GM21717 (cell line): ENCODE data around the gene CAGE1.
"Not testable (repeated sequence)": the region's sequence is repeated elsewhere in the genome, so short reads cannot be mapped to it uniquely, and the experiment has no call there.

ENCODE experiments used
- ATAC-seq: cut with Tn5 transposase; IDR thresholded peaks from one replicate; pipeline ENCODE4 v1.9.1; 2021; ENCODE audit warnings: mild to moderate bottlenecking, moderate library complexity; ENCODE audit not compliant: unreplicated experiment

CAGE1 gene

DNA sequence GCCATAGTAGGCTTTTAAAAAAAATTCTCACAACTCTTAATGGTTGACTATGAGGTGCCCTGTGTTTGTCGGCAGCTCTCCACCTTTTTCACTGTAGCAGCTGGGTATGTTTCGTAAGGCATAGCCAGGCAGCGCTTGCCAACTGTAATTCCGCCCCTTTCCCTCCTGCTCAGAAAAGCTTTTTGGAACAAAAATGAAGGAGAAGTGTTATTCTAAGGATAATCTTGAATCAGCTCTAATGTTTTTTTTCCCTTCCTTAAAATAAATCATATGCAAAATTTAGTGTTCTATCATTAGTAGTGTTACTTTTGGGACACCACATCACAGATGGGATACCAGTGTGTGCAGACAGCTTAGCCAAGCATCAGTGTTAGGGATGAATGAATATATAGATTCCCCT, 21.3 kb upstream of the CAGE1 start:
- no peak for ATAC-seq

GRCh38 chr6:7409740-7410139, 20.2 kb upstream of the CAGE1 start:
- ATAC-seq = no peak

- no peak for ATAC-seq
These were observed 17.2 kb upstream of the CAGE1 start for GRCh38 chr6:7406743-7407142.

GRCh38 chr6:7404546-7404945, 15.0 kb upstream of the CAGE1 start:
- no peak for ATAC-seq

DNA sequence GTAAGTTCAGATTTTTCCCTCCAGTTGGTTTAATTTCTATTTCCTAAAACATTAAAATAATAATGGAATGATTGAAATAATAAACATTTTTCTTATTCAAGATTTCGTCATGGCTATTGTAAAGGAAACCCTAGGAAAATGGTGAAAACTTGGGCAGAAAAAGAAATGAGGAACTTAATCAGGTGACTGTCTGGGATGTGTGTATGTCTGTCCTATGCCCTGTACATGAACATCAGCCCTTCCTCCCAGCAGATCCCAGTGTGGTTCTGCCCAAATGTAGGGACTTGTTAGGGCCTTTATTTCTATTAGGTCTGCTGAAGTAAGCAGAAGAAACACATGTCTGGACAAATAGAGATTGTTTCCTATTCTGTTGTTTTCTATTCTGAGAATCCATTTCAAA, 13.2 kb upstream of the CAGE1 start:
- ATAC-seq = no peak

- no peak for ATAC-seq
These were observed 11.5 kb upstream of the CAGE1 start for GRCh38 chr6:7401075-7401474.

DNA sequence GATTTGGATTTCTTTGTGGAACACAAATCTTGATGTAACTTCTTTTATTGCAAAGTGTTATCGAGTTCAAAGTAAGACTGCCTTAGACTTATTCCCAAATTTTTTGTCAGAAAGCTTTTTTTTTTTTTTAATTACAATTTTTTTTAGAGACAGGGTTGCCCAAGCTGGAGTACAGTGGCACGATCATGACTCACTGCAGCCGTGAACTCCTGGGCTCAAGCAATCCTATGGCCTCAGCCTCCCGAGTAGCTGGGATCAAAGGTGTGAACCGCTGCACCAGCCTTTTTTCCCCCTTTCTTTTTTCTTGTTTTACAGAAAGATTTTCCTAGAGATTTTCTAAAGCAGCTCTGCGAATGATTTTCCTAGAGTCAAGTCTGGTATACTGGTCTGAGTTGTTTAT, 2.9 kb upstream of the CAGE1 start:
- no peak for ATAC-seq

DNA sequence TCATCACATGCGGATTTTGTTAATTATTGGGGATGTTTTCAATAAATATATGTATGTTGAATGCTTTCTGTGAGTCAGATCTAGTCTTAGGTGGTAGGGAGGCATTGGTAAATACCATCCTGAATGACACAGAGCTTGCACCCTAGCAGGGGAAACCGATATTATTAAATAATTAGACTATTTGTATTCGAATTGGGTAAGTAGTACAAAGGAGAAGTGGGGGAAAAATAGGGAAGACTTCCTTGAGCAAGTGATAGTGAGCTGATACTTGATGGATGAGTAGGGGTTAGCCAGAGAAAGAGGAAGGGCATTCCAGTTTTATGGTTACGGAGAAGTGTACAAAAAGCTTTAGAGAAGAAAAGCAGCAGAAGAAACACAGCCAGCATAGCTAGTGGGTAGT, 1.6 kb upstream of the CAGE1 start:
- ATAC-seq = no peak

DNA sequence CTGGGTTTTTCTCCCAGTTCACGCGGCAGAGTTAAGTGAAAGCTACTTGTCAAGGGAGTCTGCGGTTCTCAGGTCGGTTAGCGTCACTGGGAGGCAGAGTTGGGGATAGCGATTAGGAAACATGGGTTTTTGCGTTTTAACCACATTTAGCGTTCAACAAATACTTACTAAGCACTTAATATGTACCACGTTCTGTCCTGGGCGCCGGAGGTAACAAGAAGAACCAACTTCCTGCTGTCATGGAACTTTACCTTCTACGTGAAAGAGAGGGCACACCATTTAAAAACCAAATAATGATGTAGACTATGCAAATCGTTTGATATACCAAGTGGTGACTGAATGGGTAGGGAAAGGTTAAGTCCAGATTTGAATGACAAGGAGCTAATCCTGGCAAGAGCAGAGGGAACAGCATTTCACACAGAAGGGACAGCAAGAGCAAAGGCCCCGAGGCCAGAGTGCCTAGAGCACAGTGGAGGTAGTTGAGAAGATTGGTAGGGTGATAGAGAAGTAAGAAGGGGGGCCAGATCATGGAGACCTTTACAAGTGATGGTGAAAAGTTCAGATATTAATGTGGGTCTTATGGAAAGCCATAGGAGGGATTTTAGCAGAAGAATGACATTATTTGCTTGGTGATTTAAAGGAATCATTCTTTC, 810 bp upstream of the CAGE1 start:
- ATAC-seq = peak; percentile 12

GRCh38 chr6:7389162-7389450, 436 bp downstream of the CAGE1 start:
- ATAC-seq = no peak

DNA sequence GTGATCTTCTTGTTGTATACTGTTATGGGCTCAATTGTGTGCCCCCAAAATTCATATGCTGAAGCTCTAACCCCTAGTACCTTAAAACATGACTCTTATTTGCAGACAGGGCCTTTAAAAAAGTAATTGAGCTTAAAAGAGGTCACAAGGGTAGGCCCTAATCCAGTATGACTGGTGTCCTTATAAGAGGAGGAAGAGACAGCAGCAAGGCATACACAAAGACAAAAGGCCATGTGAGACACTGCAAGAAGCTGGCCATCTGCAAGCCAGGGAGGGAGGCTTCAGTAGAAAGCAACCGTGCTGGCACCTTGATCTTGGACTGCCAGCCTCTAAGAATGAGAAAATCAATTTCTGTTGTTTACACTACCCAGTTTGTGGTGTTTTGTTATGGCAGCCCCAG, 8.4 kb downstream of the CAGE1 start:
- ATAC-seq = no peak

GRCh38 chr6:7378740-7379139, 10.8 kb downstream of the CAGE1 start:
- ATAC-seq = no peak

- no peak for ATAC-seq
These were observed 11.6 kb downstream of the CAGE1 start for GRCh38 chr6:7377961-7378360.

DNA sequence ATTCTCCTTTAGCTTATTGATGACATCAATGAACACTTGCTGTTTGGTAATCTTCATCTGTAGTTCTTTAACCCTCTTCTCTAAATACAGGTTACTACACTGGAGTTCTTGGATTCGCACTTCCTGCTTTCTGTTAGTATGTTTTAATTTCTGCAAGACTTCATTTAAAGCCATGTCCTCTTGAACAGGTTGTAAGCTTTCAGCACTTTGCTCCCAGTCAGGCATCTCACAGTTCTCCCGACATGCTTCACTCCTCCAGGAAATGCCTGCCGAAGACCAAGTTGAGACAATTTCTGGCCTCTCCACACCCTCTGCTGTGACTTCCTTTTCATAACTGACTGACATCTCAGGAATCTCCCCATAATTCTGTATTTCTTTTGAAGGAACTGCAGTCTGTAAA, 15.8 kb downstream of the CAGE1 start:
- no peak for ATAC-seq

GRCh38 chr6:7367408-7367807, 22.1 kb downstream of the CAGE1 start:
- no peak for ATAC-seq

DNA sequence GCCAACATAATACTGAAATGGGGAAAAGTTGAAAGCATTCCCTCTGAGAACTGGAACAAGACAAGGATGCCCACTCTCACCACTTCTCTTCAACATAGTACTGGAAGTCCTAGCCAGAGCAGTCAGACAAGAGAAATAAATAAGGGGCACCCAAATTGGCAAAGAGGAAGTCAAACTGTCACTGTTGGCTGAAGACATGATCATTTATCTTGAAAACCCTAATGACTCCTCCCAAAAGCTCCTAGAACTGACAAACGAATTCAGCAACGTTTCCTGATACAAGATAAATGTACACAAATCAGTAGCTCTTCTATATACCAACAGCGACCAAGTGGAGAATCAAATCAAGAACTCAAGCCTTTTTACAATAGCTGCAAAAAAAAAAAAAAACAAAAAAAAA, 37.6 kb downstream of the CAGE1 start:
- not testable (repeated sequence) for ATAC-seq

DNA sequence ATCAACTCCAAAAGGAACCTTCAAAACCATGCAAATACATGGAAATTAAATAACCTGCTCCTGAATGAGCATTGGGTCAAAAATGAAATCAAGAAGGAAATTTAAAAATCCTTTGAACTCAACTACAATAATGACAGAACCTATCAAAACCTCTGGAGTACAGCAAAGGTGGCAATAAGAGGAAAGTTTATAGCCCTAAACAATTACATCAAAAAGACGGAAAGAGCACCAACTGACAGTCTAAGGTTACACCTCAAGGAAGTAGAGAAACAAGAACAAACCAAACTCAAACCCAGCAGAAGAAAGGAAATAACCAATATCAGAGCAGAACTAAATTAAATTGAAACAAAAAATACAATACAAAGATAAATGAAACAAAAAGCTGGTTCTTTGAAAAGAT, 39.0 kb downstream of the CAGE1 start:
- not testable (repeated sequence) for ATAC-seq

GRCh38 chr6:7347551-7347997, 42.0 kb downstream of the CAGE1 start:
- ATAC-seq = not testable (repeated sequence)

DNA sequence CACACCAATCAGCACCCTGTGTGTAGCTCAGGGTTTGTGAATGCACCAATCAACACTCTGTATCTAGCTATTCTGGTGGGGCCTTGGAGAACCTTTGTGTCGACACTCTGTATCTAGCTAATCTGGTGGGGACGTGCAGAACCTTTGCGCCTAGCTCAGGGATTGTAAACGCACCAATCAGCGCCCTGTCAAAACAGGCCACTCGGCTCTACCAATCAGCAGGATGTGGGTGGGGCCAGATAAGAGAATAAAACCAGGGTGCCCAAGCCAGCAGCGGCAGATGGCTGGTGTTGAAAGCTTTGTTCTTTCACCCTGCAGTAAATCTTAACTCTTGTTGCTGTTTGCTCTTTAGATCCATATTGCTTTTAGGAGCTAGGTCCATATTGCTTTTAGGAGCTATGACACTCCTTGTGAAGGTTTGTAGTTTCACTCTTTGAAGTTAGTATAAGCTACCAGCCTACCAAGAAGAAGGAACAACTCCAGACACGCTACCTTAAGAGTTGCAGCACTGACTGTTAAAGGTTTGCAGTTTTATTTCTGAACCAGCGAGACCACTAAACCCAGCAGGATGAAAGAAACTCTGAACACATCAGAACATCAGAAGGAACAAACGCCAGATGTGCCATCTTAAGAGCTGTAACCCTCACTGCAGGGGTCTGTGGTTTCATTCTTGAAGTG, 44.6 kb downstream of the CAGE1 start:
- ATAC-seq = not testable (repeated sequence)

DNA sequence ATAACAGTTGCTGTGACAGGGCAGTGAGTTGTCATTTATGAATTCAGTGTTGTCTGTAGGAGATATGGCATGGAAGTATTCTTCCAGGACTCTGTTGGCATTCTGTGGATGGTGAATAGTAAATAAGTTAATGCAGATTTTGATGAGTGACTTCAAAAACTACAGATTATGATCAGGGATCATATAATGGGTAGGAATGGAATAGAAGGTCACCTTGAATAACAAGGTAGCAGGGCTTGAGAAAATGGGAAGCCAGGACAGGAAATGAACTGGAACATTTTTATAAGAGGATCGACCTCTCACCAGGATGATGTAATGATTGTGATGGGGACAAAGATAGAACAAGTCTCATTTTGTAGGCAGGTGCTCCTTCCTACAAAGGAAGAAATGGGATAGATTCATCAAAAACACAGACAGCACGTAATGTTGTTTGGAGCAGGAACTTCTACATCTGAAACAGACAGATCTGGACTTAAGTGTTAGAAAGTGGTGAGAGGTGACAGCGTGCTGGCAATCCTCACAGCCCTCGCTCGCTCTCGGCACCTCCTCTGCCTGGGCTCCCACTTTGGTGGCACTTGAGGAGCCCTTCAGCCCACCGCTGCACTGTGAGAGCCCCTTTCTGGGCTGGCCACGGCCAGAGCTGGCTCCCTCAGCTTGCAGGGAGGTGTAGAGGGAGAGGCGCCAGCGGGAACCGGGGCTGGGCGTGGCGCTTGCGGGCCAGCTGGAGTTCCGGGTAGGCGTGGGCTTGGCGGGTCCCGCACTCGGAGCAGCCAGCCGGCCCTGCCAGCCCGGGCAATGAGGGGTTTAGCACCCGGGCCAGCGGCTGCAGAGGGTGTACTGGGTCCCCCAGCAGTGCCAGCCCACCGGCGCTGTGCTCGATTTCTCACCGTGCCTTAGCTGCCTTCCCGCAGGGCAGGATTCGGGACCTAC, 45.7 kb downstream of the CAGE1 start:
- ATAC-seq = no peak

GRCh38 chr6:7341989-7342742, 47.4 kb downstream of the CAGE1 start:
- peak; percentile 78 for ATAC-seq
